Activated CD4-positive, CD25-positive, alpha-beta regulatory T cell treated with anti-CD3 and anti-CD28 coated beads, Interleukin-2, amount 50 U/mL, for 24 hours (primary cell): ENCODE measurements around the gene SGIP1.
"Not testable (repeated sequence)": the region's sequence is repeated elsewhere in the genome, so short reads cannot be mapped to it uniquely, and the experiment has no call there.

Experiments
- ATAC-seq, 2 donors: fragments of 150-1000 bp; cut with Tn5 transposase; one replicate each; pipeline ENCODE4 v1.10.0; 2021; ENCODE audit warnings: mild to moderate bottlenecking in 1 of 2, moderate library complexity in 1 of 2

Gene SGIP1

GRCh38 chr1:66773227-66773626 is 239.3 kb downstream of the SGIP1 start:
- ATAC-seq, result no peak

- ATAC-seq, result no peak
These were observed 240.5 kb downstream of the SGIP1 start for GRCh38 chr1:66774438-66774837.

- ATAC-seq, result no peak
These were observed 241.7 kb downstream of the SGIP1 start for GRCh38 chr1:66775646-66776045.

GRCh38 chr1:66777831-66778230 is 243.9 kb downstream of the SGIP1 start:
- no peak for ATAC-seq

- no peak for ATAC-seq
These were observed 244.3 kb downstream of the SGIP1 start for GRCh38 chr1:66778266-66778665.

GRCh38 chr1:66778969-66779368 is 245.0 kb downstream of the SGIP1 start:
- no peak for ATAC-seq

- ATAC-seq, result no peak
These were observed 245.6 kb downstream of the SGIP1 start for GRCh38 chr1:66779475-66780078.

GRCh38 chr1:66785800-66786199 is 251.8 kb downstream of the SGIP1 start:
- ATAC-seq, result not testable (repeated sequence)

GRCh38 chr1:66787641-66788040 is 253.7 kb downstream of the SGIP1 start:
- no peak for ATAC-seq

- ATAC-seq, result peak; percentile 90 to 98
These were observed 254.4 kb downstream of the SGIP1 start for GRCh38 chr1:66788231-66788939.

- ATAC-seq, result no peak
These were observed 258.0 kb downstream of the SGIP1 start for GRCh38 chr1:66791621-66792610.

- ATAC-seq, result not testable (repeated sequence)
These were observed 261.9 kb downstream of the SGIP1 start for GRCh38 chr1:66795839-66796238.
